Stimulated activated CD8-positive, alpha-beta memory T cell treated with anti-CD3 and anti-CD28 coated beads, Interleukin-15, amount 100 ng/mL, for 4 hours (primary cell): Measurements from ENCODE around the gene CADPS2.
"Not testable (repeated sequence)": the region's sequence is repeated elsewhere in the genome, so short reads cannot be mapped to it uniquely, and the experiment has no call there.

Source experiments
- DNase-seq, 2 donors: peaks; one replicate each; pipeline ENCODE4 v3.0.0-alpha.2; 2020; ENCODE audit warnings: low read depth in 2 of 2

CADPS2 gene

GRCh38 chr7:122675011-122675410, 211.2 kb downstream of the CADPS2 start:
- DNase-seq: no peak

GRCh38 chr7:122674502-122674901, 211.8 kb downstream of the CADPS2 start:
- DNase-seq: no peak

- DNase-seq: no peak
Measured at GRCh38 chr7:122673951-122674350, 212.3 kb downstream of the CADPS2 start.

- no peak for DNase-seq
Measured at GRCh38 chr7:122672536-122672935, 213.7 kb downstream of the CADPS2 start.

GRCh38 chr7:122663733-122664132, 222.5 kb downstream of the CADPS2 start:
- DNase-seq: no peak

- DNase-seq: no peak
Measured at GRCh38 chr7:122658856-122659255, 227.4 kb downstream of the CADPS2 start.

- DNase-seq: no peak
Measured at GRCh38 chr7:122653685-122654084, 232.6 kb downstream of the CADPS2 start.

- no peak for DNase-seq
Measured at GRCh38 chr7:122652876-122653275, 233.4 kb downstream of the CADPS2 start.

GRCh38 chr7:122651451-122651850, 234.8 kb downstream of the CADPS2 start:
- DNase-seq: no peak

- DNase-seq: no peak
Measured at GRCh38 chr7:122643250-122643649, 243.0 kb downstream of the CADPS2 start.

- no peak for DNase-seq
Measured at GRCh38 chr7:122638459-122638858, 247.8 kb downstream of the CADPS2 start.

- DNase-seq: no peak
Measured at GRCh38 chr7:122637784-122638183, 248.5 kb downstream of the CADPS2 start.

GRCh38 chr7:122635481-122635880, 250.8 kb downstream of the CADPS2 start:
- DNase-seq: not testable (repeated sequence)

- no peak for DNase-seq
Measured at GRCh38 chr7:122633472-122633871, 252.8 kb downstream of the CADPS2 start.

- no peak for DNase-seq
Measured at GRCh38 chr7:122632238-122632637, 254.0 kb downstream of the CADPS2 start.

- no peak for DNase-seq
Measured at GRCh38 chr7:122629412-122629953, 256.8 kb downstream of the CADPS2 start.

- DNase-seq: no peak
Measured at GRCh38 chr7:122628651-122629411, 257.4 kb downstream of the CADPS2 start.

- DNase-seq: no peak
Measured at GRCh38 chr7:122626785-122627184, 259.5 kb downstream of the CADPS2 start.

GRCh38 chr7:122622682-122623081, 263.6 kb downstream of the CADPS2 start:
- no peak for DNase-seq

- DNase-seq: no peak
Measured at GRCh38 chr7:122619664-122620063, 266.6 kb downstream of the CADPS2 start.

GRCh38 chr7:122618585-122619189, 267.6 kb downstream of the CADPS2 start:
- DNase-seq: no peak

- no peak for DNase-seq
Measured at GRCh38 chr7:122616951-122617350, 269.3 kb downstream of the CADPS2 start.

- DNase-seq: no peak
Measured at GRCh38 chr7:122605929-122606328, 280.3 kb downstream of the CADPS2 start.
